K562 (cell line): ENCODE results near the gene PHKB. TPM values are rescaled to one million over a fixed set of nuclear protein-coding genes. Genes with fewer than 3 reads are reported as not detected.

Experiments used
- ATAC-seq: fragments of 200-7000 bp; cut with Tn5 transposase; 3 replicates; pipeline ENCODE4 v1.9.1; 2020; ENCODE audit warnings: moderate library complexity
- BruUV-seq: library from RNA; stranded (reverse); fragments of 400-500 nt; replicated peaks from 2 replicates; lab custom pipeline; 2021; lab: Mats Ljungman, UMichigan
- CTCF ChIA-PET: fragments of 300-600 bp; formaldehyde crosslinking; extraction: SDS; loops from one replicate; lab custom pipeline; 2021; ENCODE audit warnings: low intra/inter-chr PET ratio; lab: Yijun Ruan, JAX
- POLR2A ChIA-PET: fragments of 300-600, 350-650 bp; sonication (Branson Sonifier 250); formaldehyde crosslinking; extraction: SDS; loops from one replicate; lab custom pipeline; 2021; ENCODE audit warnings: antibody characterized with exemption, inconsistent platforms; lab: Yijun Ruan, JAX
- DNase-seq, 4 experiments: peaks; one replicate each; pipeline versions ENCODE4 v3.0.0 to v3.0.0-alpha.2; 2011 to 2018; ENCODE audit warnings: low spot score in 3 of 4, mixed read lengths in 3 of 4; ENCODE audit errors: extremely low read depth in 1 of 4
- FAIRE-seq: peaks from 2 replicates; lab custom pipeline; 2011; peaks lifted over from hg19 to GRCh38; lab: Jason Lieb, UNC
- H2AFZ ChIP-seq: 2 replicates; pipeline ENCODE4 v1.6.0; 2011; ENCODE audit warnings: low read depth, low read length, control low read depth, inconsistent platforms
- H3K27ac ChIP-seq: fragments of 200-600 bp; 3 replicates; pipeline ENCODE4 v1.8.0; 2011; ENCODE audit warnings: low read depth, mild to moderate bottlenecking, control low read depth, inconsistent platforms, low read length, moderate library complexity, mixed read lengths; ENCODE audit errors: extremely low read depth
- H3K27me3 ChIP-seq, 2 experiments: fragments of 300-600 bp in 1 of 2; 2 replicates in 1 of 2; 3 replicates in 1 of 2; pipeline versions ENCODE4 v1.6.0 to v1.8.0; 2011; ENCODE audit warnings: inconsistent platforms in 2 of 2, low read length in 2 of 2, mild to moderate bottlenecking in 1 of 2, mixed read lengths in 1 of 2, moderate library complexity in 1 of 2; ENCODE audit not compliant: control insufficient read depth in 2 of 2, insufficient read depth in 2 of 2
- H3K36me3 ChIP-seq: fragments of 300-600 bp; 3 replicates; pipeline ENCODE4 v1.8.0; 2011; ENCODE audit warnings: mild to moderate bottlenecking, low read length, inconsistent platforms; ENCODE audit not compliant: control insufficient read depth, insufficient read depth
- H3K4me1 ChIP-seq, 2 experiments: fragments of 200-600 bp in 1 of 2; replicated peaks in 1 of 2; 2 replicates in 1 of 2; 3 replicates in 1 of 2; pipeline versions ENCODE4 v1.5.1 to v1.8.0; 2011; ENCODE audit warnings: inconsistent platforms in 2 of 2, low read length in 2 of 2, mild to moderate bottlenecking in 1 of 2, mixed read lengths in 1 of 2, moderate library complexity in 1 of 2; ENCODE audit not compliant: control insufficient read depth in 2 of 2, insufficient read depth in 2 of 2
- H3K4me2 ChIP-seq: 2 replicates; pipeline ENCODE4 v1.6.1; 2011; ENCODE audit warnings: low read length, control low read depth, inconsistent platforms, mixed read lengths; ENCODE audit not compliant: insufficient read depth
- H3K4me3 ChIP-seq: fragments of 200-600 bp; sonication (generic), shearing (Covaris generic); 2 replicates; pipeline ENCODE4 v1.5.1; 2016; ENCODE audit warnings: control low read depth, inconsistent platforms
- H3K79me2 ChIP-seq: fragments of 200-600 bp; 3 replicates; pipeline ENCODE4 v1.8.0; 2011; ENCODE audit warnings: low read length, inconsistent platforms; ENCODE audit not compliant: control insufficient read depth, insufficient read depth
- H3K9ac ChIP-seq, 2 experiments: 2 replicates each; pipeline versions ENCODE4 v1.6.0 to v1.6.1; 2011; ENCODE audit warnings: low read depth in 2 of 2, low read length in 2 of 2, control low read depth in 1 of 2, inconsistent platforms in 1 of 2, mild to moderate bottlenecking in 1 of 2, mixed read lengths in 1 of 2; ENCODE audit not compliant: insufficient read depth in 1 of 2
- H3K9me1 ChIP-seq: one replicate; pipeline ENCODE4 v1.6.0; 2011; ENCODE audit warnings: inconsistent platforms, mild to moderate bottlenecking, low read length, moderate library complexity; ENCODE audit not compliant: control insufficient read depth, insufficient read depth
- H3K9me3 ChIP-seq: replicated peaks from 2 replicates; pipeline ENCODE4 v1.5.1; 2011; ENCODE audit warnings: low read depth, low read length, inconsistent platforms; ENCODE audit not compliant: control insufficient read depth, insufficient read depth
- H4K20me1 ChIP-seq: replicated peaks from 2 replicates; pipeline ENCODE4 v1.6.1; 2011; ENCODE audit warnings: low read length, inconsistent platforms, mixed read lengths; ENCODE audit not compliant: control insufficient read depth, insufficient read depth
- KLF6 ChIP-seq: fragments of 250-450 bp; sonication (Bioruptor Pico); IDR thresholded peaks from 2 replicates; pipeline ENCODE4 v1.4.0; 2020; ENCODE audit warnings: mild to moderate bottlenecking, moderate library complexity, borderline replicate concordance
- MEF2A ChIP-seq: IDR thresholded peaks from 2 replicates; pipeline ENCODE4 v1.6.1; 2011; ENCODE audit warnings: low read depth, mild to moderate bottlenecking, low read length, moderate library complexity; ENCODE audit not compliant: control insufficient read depth
- SIRT6 ChIP-seq: IDR thresholded peaks from one replicate; pipeline ENCODE4 v1.6.1; 2012; ENCODE audit warnings: low read depth, mild to moderate bottlenecking, control low read depth, inconsistent platforms, low read length, moderate library complexity
- SMARCA4 ChIP-seq: fragments of 450-650 bp; IDR thresholded peaks from 2 replicates; pipeline ENCODE4 v1.6.1; 2016
- SOX6 ChIP-seq: fragments of 450-650 bp; IDR thresholded peaks from 2 replicates; pipeline ENCODE4 v1.6.1; 2014; ENCODE audit warnings: mild to moderate bottlenecking
- TCF3 ChIP-seq: sonication (generic); formaldehyde crosslinking; IDR thresholded peaks from 2 replicates; pipeline ENCODE4 v1.4.0; 2020; ENCODE audit warnings: mild to moderate bottlenecking, missing genetic modification reagents
- TCF7 ChIP-seq: sonication (generic); IDR thresholded peaks from 2 replicates; pipeline ENCODE4 v1.6.1; 2016; ENCODE audit warnings: antibody characterized with exemption, borderline replicate concordance
- TSC22D4 ChIP-seq: fragments of 450-650 bp; IDR thresholded peaks from 2 replicates; pipeline ENCODE4 v1.6.1; 2016; ENCODE audit warnings: missing genetic modification characterization, missing biosample characterization, control low read depth
- ZNF24 ChIP-seq: fragments of 450-650 bp; IDR thresholded peaks from 2 replicates; pipeline ENCODE4 v1.6.1; 2016
- WGBS: fragments of 100-300 bp; shearing (Covaris generic); methylation state at CpG from one replicate; pipeline ENCODE4 v1.1.6; 2016; ENCODE audit warnings: low coverage, mixed read lengths; ENCODE audit not compliant: insufficient coverage; ENCODE audit errors: missing lambda C conversion rate; 5-methylcytosine and 5-hydroxymethylcytosine counted together
- in situ Hi-C: fragments of 300-500 bp; cut with MboI; formaldehyde crosslinking; loops from 4 replicates; pipeline ENCODE4 v1.15.0; 2018; ENCODE audit warnings: inconsistent platforms, mixed read lengths
- intact Hi-C: fragments of 100-400 bp; cut with micrococcal nuclease; formaldehyde crosslinking; loops from 2 replicates; pipeline ENCODE4 v1.14.2; 2022
- polyA plus RNA-seq, 8 experiments: library from polyadenylated mRNA; depleted of rRNA in 4 of 8; stranded (reverse) in 5 of 8; unstranded in 3 of 8; fragments of >200 nt; fragmentation: Nextera tagmentation in 2 of 8; fragmentation: Illumina TruSeq in 1 of 8; extraction: Ambion mirVana in 2 of 8; extraction: Trizol in 1 of 8; gene quantifications; 2 replicates each; pipeline versions ENCODE4 v1.2.1 to v1.2.3, GENCODE V29; 2011 to 2014; ENCODE audit warnings: inconsistent platforms in 1 of 8, missing spikeins in 1 of 8
- total RNA-seq, 7 experiments: library from RNA; depleted of rRNA in 6 of 7; stranded (reverse); fragments of >200 nt in 6 of 7; fragmentation: Illumina TruSeq in 2 of 7; extraction: Trizol in 2 of 7; gene quantifications; 2 replicates each; pipeline versions ENCODE4 v1.2.1 to v1.2.3, GENCODE V29; 2011 to 2021; ENCODE audit warnings: low replicate concordance in 1 of 7

The PHKB gene
- total and polyA plus RNA-seq, 9 of the 15 experiments (the other 6 are each of a cell fraction or from before 2014, with no cell fraction given), result 24.7 to 92.3 (median 67.0) TPM

GRCh38 chr16:47646914-47647313, 185.8 kb downstream of the PHKB start:
- Histone ChIP-seq H3K9me3 (no peaks in the 10 kb centered on the region), H3K4me3 (no peak overlapping the region), H3K4me1 (no peaks in the 10 kb centered on the region), H3K9me1 (no peaks in the 10 kb centered on the region), H2AFZ (no peak overlapping the region), H3K27me3 (no peaks in the 10 kb centered on the region), H4K20me1 (no peaks in the 10 kb centered on the region), H3K79me2 (no peaks in the 10 kb centered on the region), H3K4me2 (no peak overlapping the region), H3K36me3 (peaks cover 63% of the 10 kb centered on the region)
- in situ Hi-C loops, result no loop called here
- FAIRE-seq (no peak), ATAC-seq (no peak), DNase-seq (no peak)
- 98% methylated on average over 4 of the region's 4 CpGs for WGBS
- intact Hi-C loops, result no loop called here
- ChIA-PET POLR2A (no interaction called here), CTCF (no interaction called here)
- TF ChIP-seq TSC22D4 (tag) (no peak), MEF2A (no peak), ZNF24 (no peak), KLF6 (CRISPR knock-in tag) (no peak), TCF3 (CRISPR knock-in tag) (no peak), SMARCA4 (no peak), TCF7 (no peak), SOX6 (no peak), SIRT6 (no peak)
- TF ChIP-seq, all 486 proteins: peak for 0
- no peak overlapping the region for H3K27ac ChIP-seq
- no peak overlapping the region for H3K9ac ChIP-seq
- BruUV-seq, result no TSS peak
